HepG2 (cell line): ENCODE results near the gene WDR93. TPM values are rescaled to one million over a fixed set of nuclear protein-coding genes. Genes with fewer than 3 reads are reported as not detected.
A peak's percentile ranks its signal among the peaks of the same experiment; 100 is the strongest.

ENCODE experiments used
- AHDC1 ChIP-seq: sonication (generic); formaldehyde crosslinking; IDR thresholded peaks from 2 replicates; pipeline ENCODE4 v1.5.1; 2020; ENCODE audit warnings: mild to moderate bottlenecking, missing genetic modification reagents, borderline replicate concordance
- FOSL1 ChIP-seq: sonication (generic); formaldehyde crosslinking; IDR thresholded peaks from 2 replicates; pipeline ENCODE4 v1.9.0; 2021; ENCODE audit warnings: missing genetic modification reagents, borderline replicate concordance
- GATAD2A ChIP-seq: IDR thresholded peaks from 2 replicates; pipeline ENCODE4 v1.6.1; 2016
- GTF3A ChIP-seq: sonication (generic); formaldehyde crosslinking; conservative IDR thresholded peaks from 2 replicates; pipeline ENCODE4 v1.4.0; 2020; ENCODE audit warnings: mild to moderate bottlenecking, missing genetic modification reagents
- KDM3A ChIP-seq: IDR thresholded peaks from 2 replicates; pipeline ENCODE4 v1.6.1; 2018; ENCODE audit warnings: low read depth, missing compliant biosample characterization
- KLF6 ChIP-seq: IDR thresholded peaks from 2 replicates; pipeline ENCODE4 v1.8.0; 2016; ENCODE audit warnings: missing biosample characterization, missing genetic modification reagents
- NCOA2 ChIP-seq: sonication (generic); formaldehyde crosslinking; IDR thresholded peaks from 2 replicates; pipeline ENCODE4 v1.8.0; 2022; ENCODE audit warnings: inconsistent platforms
- NONO ChIP-seq, 2 experiments: fragments of 450-650 bp in 1 of 2; sonication (generic) in 1 of 2; formaldehyde crosslinking in 1 of 2; IDR thresholded peaks in 1 of 2; conservative IDR thresholded peaks in 1 of 2; 2 replicates each; pipeline versions ENCODE4 v1.6.1 to v1.8.0; 2017 to 2022; ENCODE audit warnings: mild to moderate bottlenecking in 1 of 2, missing genetic modification reagents in 1 of 2, moderate library complexity in 1 of 2
- RARG ChIP-seq: sonication (generic); formaldehyde crosslinking; IDR thresholded peaks from 2 replicates; pipeline ENCODE4 v1.4.0; 2020; ENCODE audit warnings: low read depth, mild to moderate bottlenecking, missing genetic modification reagents
- TCF12 ChIP-seq, 2 experiments: fragments of 450-650 bp in 1 of 2; sonication (generic) in 1 of 2; formaldehyde crosslinking in 1 of 2; IDR thresholded peaks; 2 replicates each; pipeline versions ENCODE4 v1.6.1 to v1.8.0; 2017 to 2022; ENCODE audit warnings: antibody characterized with exemption in 1 of 2, mild to moderate bottlenecking in 1 of 2, missing genetic modification reagents in 1 of 2, moderate library complexity in 1 of 2
- TFDP2 ChIP-seq: sonication (generic); formaldehyde crosslinking; IDR thresholded peaks from 2 replicates; pipeline ENCODE4 v1.4.0; 2020; ENCODE audit warnings: missing genetic modification reagents
- ZBTB39 ChIP-seq: sonication (generic); formaldehyde crosslinking; IDR thresholded peaks from 2 replicates; pipeline ENCODE4 v1.5.0; 2020; ENCODE audit warnings: missing genetic modification reagents
- ZFX ChIP-seq: sonication (generic); formaldehyde crosslinking; IDR thresholded peaks from 2 replicates; pipeline ENCODE4 v1.4.0; 2020; ENCODE audit warnings: mild to moderate bottlenecking, low read depth, missing genetic modification reagents, moderate library complexity
- ZMYM2 ChIP-seq: sonication (generic); formaldehyde crosslinking; IDR thresholded peaks from 2 replicates; pipeline ENCODE4 v1.8.0; 2022; ENCODE audit warnings: mild to moderate bottlenecking, missing genetic modification reagents
- ZNF207 ChIP-seq: fragments of 450-650 bp; IDR thresholded peaks from 2 replicates; pipeline ENCODE4 v1.6.1; 2016; ENCODE audit warnings: antibody characterized with exemption, borderline replicate concordance
- ZNF343 ChIP-seq: sonication (generic); formaldehyde crosslinking; IDR thresholded peaks from 2 replicates; pipeline ENCODE4 v1.4.0; 2020; ENCODE audit warnings: mild to moderate bottlenecking, missing genetic modification reagents
- ZNF563 ChIP-seq: sonication (generic); formaldehyde crosslinking; IDR thresholded peaks from 2 replicates; pipeline ENCODE4 v1.8.0; 2022; ENCODE audit warnings: mild to moderate bottlenecking, moderate library complexity, missing genetic modification reagents
- ZNF644 ChIP-seq: IDR thresholded peaks from 2 replicates; pipeline ENCODE4 v1.6.1; 2016; ENCODE audit warnings: low read depth
- ZNF770 ChIP-seq: sonication (generic); formaldehyde crosslinking; IDR thresholded peaks from 2 replicates; pipeline ENCODE4 v1.5.0; 2020; ENCODE audit warnings: mild to moderate bottlenecking, missing genetic modification reagents
- polyA plus RNA-seq, 8 experiments: library from polyadenylated mRNA; depleted of rRNA in 3 of 8; stranded (reverse) in 7 of 8; unstranded in 1 of 8; fragments of >200 nt; fragmentation: Illumina TruSeq in 4 of 8; extraction: Trizol in 4 of 8; gene quantifications; 2 replicates each; pipeline versions ENCODE4 v1.2.1 to v1.2.3, GENCODE V29; 2011 to 2016; ENCODE audit warnings: low read depth in 4 of 8, missing spikeins in 1 of 8, mixed read lengths in 1 of 8; ENCODE audit not compliant: insufficient read depth in 1 of 8
- total RNA-seq, 5 experiments: library from RNA; depleted of rRNA; stranded (reverse); fragments of >200 nt; fragmentation: Illumina TruSeq; extraction: Trizol; gene quantifications; 2 replicates each; pipeline ENCODE4 v1.2.3, GENCODE V29; 2016; ENCODE audit warnings: low read depth in 1 of 5

WDR93 gene
- total and polyA plus RNA-seq, 2 of the 13 experiments (the other 11 are each of a cell fraction or from before 2014, with no cell fraction given), result 0.07 TPM; not detected in 1

- no peak for TF ChIP-seq ZNF207
- no peak for TF ChIP-seq GTF3A (CRISPR knock-in tag)
- no peak for TF ChIP-seq RARG
- TF ChIP-seq ZNF770, result no peak
- no peak for TF ChIP-seq ZNF644
- no peak for TF ChIP-seq KLF6
- peak; percentile 59 for TF ChIP-seq GATAD2A
- TF ChIP-seq TFDP2 (CRISPR knock-in tag), result 0 out of 2 replicates have a peak, but pooled peaks have one; percentile 27
- TF ChIP-seq AHDC1 (CRISPR knock-in tag), result 0 out of 2 replicates have a peak, but pooled peaks have one; percentile 8
- no peak for TF ChIP-seq NONO (IDR thresholded peaks at IDR 0.05)
- 0 out of 2 replicates have a peak, but pooled peaks have one; percentile 18 for TF ChIP-seq NONO (CRISPR knock-in tag; conservative IDR thresholded peaks at IDR 0.05)
- peak; percentile 60 for TF ChIP-seq ZFX
- TF ChIP-seq ZNF563 (CRISPR knock-in tag), result no peak
- TF ChIP-seq ZBTB39 (CRISPR knock-in tag), result peak; percentile 96
- TF ChIP-seq FOSL1, result no peak
- TF ChIP-seq KDM3A (CRISPR knock-in tag), result no peak
- TF ChIP-seq ZNF343 (CRISPR knock-in tag), result no peak
- TF ChIP-seq ZMYM2, result 0 out of 2 replicates have a peak, but pooled peaks have one; percentile 22
- no peak for TF ChIP-seq TCF12 (IDR thresholded peaks at IDR 0.05)
- TF ChIP-seq TCF12 (CRISPR knock-in tag; IDR thresholded peaks at IDR 0.05), result no peak
- peak; percentile 59 for TF ChIP-seq NCOA2 (CRISPR knock-in tag)
Observed at GRCh38 chr15:89680282-89680873, 10.2 kb upstream of the WDR93 start (continued).
